Erythroblast (primary cell): ENCODE results near the gene DCDC2C.

Experiments used
- GATA1 ChIP-seq: IDR thresholded peaks from 2 replicates; pipeline ENCODE4 v1.6.1; 2011; ENCODE audit warnings: low read depth, mild to moderate bottlenecking, control low read depth, low read length, moderate library complexity
- POLR2A ChIP-seq: IDR thresholded peaks from 2 replicates; pipeline ENCODE4 v1.6.1; 2011; ENCODE audit warnings: mild to moderate bottlenecking, low read length

DNA sequence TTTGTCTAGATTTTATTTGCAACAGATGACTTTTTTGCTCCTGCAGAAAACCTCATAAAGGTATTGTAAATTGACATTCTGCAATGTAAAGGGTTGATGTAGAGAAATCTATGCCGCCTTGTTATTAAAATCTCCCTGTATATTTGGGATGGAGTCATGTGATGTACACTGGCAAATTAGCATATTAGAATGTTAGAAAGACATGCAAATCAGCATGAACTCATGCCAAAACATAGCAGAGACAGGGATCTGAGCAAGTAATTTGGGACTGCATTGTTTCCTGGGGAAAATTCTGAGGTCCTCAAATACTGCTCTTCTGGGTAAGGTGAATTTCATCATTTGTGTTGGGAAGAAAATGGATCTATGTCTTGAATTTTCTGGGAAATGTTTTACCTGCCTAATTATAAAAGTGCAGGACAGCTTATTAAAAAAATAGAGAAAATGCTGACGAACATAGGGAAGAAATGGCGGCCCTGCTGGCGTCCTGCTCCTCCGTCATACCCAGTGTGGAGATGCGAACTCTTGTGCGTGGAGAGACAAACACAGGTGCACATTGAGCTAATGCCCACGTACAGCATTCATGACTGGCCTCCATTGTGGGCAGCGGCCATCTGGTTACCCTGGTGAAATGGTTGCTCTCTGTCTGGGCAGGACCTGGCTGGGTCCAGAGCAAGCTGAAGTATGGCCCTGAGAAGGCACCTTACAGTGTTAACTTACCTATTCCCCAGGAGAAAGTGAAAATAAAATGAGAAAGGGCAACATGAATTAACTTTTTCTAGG, 29.1 kb upstream of the DCDC2C start:
- no peak for TF ChIP-seq POLR2A
- TF ChIP-seq GATA1: no peak
